HG03039 (cell line): ENCODE results near the gene DPEP2.
"Not testable (repeated sequence)": the region's sequence is repeated elsewhere in the genome, so short reads cannot be mapped to it uniquely, and the experiment has no call there.

Experiments
- ATAC-seq: cut with Tn5 transposase; IDR thresholded peaks from one replicate; pipeline ENCODE4 v1.9.1; 2021; ENCODE audit warnings: mild to moderate bottlenecking, moderate library complexity; ENCODE audit not compliant: unreplicated experiment

Gene DPEP2

DNA sequence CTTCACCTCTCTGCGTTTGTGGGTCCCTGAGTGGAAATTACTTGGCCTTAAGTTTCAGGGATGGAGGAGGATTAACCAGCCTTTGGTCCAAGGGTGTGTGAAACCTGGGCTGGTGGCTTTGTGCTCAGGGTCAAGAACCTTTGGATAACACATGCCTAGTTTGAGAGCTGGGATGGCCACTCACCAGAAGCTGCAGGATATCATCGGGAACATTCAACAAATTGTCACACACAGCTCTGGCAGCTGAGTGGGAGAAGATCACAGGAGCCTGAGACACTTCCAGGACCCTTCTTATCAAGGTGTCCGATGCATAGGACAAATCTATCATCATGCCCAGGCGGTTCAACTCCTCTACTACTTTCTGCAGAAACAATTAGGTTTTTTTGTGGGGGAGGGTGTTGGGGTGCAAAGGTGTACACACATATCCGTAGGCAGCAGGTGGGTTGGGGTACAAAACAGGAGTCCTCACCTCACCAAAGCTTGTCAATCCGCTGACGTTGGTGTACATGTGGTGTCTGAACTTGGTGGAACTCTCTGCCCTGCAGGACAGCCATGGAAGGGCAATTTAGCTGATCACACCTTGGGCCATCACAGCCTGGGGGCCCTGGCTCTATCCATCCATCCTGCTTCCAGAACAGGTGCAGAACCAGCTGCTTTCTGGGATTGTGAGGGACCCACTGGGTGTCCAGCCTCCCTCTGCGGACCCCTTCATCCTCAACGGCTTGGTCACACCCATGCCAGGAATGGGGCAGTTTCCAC lies 21.6 kb downstream of the DPEP2 start:
- ATAC-seq = no peak

DNA sequence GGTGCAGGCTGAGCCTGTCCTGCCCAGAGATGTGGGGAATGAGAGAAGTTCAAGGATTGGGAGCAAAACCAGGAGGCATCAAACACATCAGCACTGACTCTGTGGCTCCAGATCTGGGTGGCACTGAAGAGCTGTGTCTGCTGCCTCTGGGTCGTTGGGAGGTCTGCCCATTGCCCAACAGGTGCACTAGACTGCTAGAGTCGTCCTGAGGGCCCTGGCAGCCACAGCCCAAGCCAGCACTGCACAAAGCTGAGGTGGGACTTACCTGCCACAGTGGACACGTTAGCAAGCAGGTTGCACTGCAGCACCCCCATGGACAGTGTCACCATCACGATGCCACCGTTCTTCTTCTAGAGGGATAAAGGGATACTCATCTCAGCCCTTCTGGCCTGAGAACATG lies 22.3 kb downstream of the DPEP2 start:
- ATAC-seq = no peak

DNA sequence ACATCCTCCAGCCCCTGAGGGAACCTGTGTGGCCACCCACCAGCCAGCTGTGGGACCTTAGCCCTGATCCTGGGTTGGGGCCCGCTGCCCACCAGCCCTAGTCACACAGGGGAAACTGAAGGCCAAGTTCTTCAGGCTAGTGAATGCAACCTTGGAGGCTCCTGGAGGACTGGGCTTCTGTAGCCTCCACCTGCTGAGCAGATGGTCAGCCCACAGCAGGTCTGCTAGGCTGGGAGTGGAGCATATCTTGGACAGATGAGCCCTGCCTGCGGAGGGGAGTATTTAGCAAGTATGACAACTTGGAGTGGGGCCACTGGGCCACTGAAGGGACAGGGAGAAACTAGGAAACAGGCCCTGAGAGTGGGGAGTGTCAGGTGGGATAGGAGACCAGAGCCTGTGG lies 23.1 kb downstream of the DPEP2 start:
- no peak for ATAC-seq

DNA sequence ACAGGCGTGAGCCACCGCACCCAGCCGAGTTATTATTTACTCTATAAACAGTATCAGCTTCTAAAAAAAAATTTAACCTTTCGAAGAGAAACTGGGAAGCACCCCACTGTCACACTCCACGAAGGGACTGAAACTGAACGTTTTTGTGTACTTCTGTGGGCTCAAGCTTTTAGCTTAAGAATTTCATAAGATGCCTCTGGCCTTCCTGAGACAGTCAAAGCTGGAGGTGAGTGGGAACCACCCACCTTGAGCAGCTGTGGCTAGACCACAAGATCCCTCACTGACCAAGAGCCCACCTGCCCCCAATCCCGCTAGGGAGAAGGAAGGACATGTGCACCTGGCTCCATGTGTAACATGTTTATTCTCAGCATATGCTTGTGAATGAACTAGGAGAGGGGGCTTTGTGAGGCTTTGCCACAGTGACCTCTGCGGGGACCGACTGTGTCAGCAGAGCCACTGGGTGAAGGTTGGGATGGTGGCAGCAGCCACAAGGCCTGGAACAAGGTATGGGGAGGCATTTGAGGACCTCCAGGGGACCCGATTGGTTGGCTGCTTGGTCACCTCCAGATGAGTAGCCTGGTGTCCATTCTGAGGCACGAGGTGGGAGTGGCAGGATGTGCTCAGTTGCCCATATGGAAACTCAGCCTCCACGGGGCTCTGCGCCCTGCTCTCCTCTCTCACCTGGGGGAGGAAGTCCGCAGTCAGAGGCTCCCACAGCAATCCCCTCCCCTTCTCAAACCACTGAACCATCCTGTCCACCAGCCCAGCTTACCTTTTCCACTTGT lies 23.8 kb downstream of the DPEP2 start:
- ATAC-seq = no peak

DNA sequence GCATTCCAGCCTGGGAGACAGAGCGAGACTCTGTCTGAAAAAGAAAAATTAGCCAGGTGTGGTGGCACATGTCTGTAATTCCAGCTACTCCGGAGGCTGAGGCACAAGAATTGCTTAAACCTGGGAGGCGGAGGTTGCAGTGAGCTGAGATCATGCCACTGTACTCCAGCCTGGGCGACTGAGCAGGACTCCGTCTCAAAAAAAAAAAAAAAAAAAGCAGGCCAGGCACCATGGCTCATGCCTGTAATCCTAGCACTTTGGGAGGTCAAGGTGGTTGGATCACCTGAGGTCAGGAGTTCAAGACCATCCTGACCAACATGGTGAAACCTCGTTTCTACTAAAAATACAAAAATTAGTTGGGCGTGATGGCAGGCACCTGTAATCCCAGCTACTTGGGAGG lies 27.0 kb downstream of the DPEP2 start:
- not testable (repeated sequence) for ATAC-seq

DNA sequence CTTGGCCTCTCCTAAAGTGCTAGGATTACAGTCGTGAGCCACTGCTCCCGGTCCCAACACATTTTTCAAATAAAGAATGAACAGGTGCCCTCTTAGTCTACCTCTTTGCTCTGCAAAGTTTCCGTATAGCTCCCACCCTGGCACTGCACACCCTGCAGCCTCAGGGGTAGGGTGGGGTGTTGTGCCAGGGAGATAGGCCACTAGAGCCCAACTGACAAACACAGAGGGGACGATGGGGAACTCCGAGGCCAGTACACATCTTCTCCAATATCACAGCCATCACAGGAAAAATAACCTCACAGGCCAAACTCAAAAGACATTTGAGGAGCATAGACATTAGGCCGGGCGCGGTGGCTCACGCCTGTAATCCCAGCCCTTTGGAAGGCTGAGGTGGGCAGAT lies 28.2 kb downstream of the DPEP2 start:
- no peak for ATAC-seq

DNA sequence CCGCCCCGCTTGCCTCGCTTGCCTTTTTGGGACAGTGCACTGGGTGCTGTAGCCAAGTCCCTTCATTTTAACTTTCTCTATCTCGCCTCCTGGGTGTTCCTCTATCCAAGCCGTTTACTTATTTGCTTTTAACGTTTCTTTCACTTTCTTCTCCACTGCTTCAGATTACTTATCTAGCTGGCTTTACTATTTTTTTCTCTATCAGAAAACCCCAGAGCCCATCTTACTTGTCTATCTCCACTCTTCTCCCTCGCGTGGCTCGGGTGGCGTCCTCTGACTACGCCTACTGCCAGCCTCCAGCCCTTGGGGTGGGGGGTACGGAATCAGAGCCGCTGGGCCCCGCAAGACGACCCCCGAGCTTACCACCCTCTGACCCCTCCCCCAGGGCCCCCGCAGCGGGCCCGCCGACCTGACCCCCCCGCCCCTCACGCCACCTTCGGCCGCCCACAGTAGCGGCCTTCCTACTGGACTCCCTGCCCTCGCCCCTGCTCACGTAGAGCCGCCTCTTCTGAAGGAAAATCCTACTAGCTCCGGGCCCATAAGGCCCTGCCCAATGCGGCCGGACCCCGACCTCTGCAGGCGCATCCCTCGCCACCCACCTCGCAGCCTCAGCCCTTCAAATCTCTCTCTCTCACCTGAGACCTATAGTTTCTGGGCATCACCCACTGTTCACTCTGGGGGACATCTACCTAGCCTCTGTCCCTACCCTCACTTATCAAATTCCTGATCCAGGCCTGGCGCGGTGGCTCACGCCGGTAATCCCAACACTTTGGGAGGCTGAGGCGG lies 29.8 kb downstream of the DPEP2 start:
- ATAC-seq = no peak

DNA sequence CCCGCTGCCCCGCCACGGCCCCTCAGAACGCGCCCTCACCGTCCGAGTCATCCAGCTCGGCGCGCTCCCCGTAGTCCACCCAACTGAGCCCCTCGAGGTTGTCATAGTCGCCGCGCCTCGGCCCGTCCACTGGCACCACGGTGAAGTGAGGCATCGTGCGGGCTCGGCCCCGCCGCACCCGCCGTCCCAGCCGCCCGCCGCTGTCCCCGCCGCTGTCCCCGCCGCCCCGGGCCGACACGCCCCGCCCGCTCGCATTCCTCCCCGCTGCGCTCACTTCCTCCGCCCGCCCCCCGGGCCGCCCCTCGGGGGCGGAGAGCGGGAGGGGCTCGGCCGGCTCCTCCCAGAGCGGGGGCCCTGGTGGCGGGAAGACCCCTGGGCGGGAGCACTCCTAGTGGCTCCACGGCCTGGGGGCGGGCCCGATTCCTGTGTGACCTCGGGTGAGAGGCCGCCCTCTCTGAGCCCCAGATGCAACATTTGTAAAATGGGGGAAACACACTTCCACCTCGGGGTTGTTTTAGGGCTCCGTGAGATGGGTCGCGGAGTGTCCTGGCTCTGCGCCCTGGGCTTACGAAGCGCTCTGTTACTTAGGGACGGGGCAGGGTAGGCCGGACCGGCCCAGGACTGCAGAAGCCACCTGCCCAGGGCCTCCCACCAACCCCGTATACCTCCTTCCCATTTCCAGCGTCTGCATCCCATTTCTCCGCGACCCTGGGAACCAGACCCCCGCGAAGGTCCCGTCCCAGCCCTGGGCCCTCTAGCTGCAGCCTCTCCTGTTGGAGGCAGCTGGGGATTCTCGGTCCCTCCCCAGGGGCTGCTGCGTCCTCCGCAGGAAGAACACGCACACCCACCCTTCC lies 30.7 kb downstream of the DPEP2 start, which contains the start of gene SLC12A4:
TSS of gene SLC12A4 (minus strand) at position 238 of the 854 bp plus-strand sequence. CDS start at position 154, 84 bp downstream.
- ATAC-seq = peak; percentile 69

DNA sequence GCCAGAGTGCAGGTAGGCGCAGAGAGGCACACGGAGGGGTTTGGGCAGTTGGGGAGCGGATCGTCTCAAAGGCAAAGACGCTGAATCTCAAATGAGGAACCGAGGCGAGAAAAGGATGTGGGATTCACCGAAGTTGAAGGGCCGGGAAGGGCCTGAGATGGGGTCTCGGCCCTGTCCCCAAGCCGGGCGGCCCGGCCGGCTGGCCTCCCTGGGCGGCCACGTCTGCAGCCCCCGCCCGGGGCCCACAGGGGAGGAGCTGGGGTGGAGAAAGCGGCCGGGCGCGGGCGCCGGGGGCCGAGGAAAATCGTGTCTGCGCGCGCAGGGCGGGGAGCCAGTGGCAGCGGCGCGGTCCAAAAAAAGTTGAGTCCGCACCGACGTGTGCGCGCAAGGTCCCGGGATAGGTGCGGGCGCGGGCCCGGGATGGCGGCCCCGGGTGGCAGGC lies 31.3 kb downstream of the DPEP2 start:
- peak; percentile 25 for ATAC-seq

DNA sequence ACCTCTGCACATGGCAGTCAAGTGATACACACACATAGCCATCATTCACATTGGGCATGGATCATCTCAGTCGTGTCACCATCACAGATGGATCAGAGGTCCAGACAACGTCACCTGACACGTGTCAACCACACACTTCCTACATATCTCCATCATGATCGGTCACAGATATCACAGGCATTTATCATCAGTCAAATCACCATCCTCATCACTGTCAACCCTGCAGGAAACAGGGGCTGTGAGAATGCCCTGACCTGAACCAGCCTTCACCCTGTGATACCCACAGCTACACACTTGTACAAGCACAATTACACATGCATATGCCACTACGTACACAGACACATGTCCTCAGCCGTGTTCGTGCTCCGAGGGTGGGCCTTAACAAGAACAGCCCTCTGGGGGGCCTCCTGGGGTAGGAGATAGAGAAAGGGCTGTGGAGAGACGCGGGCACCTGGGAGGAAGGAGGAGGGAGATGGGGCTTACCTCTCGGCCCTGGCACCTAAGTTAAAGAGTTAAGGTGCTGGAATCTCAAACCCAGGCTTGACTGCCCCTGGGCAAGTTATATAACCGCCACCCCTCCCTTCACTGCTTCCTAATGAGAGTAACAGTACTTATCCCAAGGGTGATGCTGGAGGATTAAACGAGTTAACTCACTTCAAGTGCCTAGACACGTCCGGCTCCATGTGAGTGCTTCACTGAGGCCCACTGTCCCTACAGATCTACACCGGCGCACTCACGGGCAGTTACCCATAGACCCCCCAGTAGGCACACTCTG lies 31.9 kb downstream of the DPEP2 start:
- ATAC-seq = peak; percentile 3

DNA sequence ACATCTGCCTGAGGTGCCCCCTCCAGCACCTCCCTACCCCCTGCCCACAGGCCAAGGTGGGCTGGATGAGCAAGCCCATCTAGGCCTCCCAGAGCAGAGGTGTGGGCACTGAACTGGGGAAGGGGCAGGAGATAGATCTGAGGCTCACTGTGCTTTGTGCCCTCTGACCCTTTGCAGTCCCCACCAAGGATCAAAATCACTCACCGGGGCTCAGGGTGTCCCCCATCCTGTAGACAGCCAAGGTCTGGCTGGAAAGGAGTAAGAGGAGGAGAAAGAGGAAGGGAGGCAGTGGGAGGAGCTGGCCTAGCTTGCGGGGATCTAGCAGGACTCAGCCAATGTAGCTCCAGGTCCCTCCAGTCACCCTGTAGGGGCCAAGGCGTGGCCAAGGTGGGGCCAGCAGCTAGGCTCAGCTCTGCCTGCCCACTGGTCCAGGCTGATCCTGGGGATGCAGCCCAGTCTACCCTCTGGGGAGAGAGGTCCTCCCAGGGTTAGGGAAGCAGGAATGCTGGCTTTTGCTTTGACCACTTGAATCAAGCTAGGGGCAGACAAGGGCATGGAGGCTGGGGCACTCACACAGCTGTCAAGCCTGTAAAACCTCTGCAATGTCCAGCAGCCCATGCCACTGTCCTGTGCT lies 32.6 kb downstream of the DPEP2 start:
- ATAC-seq = no peak

DNA sequence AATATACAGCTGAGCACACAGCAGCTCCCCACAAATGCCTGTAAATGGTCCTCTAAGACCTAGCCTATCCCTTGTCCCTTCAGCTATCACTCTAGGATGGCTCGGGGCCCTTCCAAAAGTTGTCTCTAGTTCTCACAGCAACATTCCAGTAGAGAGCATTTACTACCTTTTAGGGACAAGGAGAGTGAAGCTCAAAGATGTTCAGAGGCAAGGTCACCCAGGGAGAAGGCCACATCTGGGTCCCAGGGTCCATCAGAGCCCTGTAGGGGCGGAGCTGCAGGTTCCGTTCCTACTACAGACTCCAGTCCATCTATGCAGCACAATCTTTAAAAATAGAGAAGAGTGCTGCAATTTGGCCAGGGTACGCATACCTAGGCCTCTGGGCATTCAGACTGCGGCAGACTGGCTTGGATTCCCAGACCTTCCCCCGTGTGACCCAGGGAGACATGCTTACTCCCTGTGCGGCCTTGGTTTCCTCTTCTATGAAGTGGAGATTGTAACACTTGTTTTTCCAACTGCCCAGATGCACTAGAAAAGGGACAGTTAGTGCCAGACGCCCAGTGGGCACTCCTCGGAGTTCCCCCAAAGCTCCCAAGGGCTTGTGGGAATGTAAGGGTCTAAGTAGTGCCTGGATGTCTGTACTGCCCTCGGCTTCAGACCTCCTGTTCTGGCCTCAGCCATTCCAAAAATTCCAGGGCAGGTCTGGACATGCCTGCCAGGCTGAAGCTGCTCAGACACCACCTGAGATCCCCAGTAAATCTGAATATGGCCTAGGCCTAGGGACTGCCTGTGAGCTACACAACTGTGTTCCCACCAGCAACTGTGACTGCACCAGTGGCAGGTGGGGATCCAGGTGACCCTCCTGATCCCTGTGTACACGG lies 33.4 kb downstream of the DPEP2 start:
- ATAC-seq = no peak

DNA sequence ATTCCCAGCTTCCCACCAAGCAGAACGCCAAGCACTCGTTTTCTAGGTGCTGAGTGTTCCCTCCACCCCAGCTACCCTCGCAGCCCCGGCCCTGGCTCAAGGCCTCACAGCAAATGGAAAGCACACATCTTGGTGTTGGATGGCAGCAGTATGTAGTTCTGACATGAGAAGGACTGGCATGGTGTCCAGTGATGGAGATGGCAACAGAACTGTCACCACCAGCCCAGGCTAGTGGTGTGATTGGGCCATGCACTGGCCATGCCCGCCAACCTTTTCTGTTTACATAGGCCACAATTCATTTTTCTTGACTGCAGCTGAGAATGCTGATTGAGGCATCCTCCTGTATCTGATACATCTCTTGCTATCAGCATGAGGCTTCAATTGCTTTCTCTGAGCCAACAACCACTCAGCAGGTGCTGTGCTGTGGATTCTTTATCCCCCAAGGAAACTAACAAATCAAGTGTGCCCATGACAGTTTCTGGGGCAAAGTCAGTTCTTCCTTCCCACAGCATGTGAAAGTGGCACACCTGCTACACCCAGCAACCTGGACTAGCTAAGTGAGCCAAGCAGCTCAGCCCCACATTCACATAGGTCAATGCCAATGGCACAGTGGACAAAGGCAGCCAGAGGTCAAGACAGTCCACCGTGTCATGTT lies 34.7 kb downstream of the DPEP2 start:
- ATAC-seq = no peak

DNA sequence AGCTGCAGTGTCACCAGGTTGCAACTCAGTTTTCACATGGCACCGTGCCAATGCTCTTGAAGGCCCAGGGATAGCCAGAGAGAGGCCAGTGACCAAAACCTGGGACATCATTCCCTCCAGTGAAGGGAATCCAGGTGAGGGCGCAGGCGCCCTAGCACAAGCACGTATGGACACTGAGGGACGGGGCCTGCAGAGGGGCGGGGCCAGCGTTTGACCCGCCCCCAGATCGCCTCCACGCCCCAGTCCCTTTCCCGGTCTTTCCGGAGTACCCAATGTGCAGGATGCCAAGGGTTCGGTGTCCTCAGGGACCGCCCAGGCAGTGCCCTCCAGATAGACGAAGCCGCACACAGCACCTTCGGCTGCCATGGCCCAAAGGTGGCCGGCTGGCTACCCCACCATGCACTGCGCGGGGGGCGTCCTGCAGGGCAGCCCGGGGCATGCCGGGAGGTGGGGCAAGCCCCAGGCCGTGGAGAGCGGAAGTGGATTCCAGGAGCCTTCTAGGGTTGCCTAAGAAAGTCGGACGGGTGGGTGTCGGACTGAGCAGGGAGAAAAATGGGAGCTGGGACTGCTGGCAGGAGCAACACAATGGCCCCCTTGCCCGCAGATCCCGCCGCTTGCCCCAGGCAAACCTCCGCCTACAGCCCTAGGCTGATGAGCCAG lies 35.5 kb downstream of the DPEP2 start:
- ATAC-seq = no peak

DNA sequence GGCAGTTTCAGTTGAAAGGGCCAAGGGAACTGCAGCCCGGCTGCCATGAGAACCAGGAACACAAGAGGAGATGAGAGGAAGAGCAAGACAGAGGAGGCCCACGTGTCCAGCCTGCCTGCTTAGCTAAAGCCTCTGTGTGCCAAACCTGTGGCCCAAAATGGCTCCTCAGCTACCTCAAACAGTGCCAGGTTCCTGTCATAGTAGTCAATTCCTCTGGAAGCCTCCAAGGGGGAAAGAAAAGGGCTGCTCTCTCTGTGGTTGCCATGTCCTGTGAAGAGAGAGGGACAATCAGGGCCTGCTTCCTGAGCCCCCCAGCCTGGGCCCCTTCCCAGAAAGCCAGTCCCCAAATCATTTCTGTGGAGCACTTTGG lies 36.0 kb downstream of the DPEP2 start:
- ATAC-seq = no peak

DNA sequence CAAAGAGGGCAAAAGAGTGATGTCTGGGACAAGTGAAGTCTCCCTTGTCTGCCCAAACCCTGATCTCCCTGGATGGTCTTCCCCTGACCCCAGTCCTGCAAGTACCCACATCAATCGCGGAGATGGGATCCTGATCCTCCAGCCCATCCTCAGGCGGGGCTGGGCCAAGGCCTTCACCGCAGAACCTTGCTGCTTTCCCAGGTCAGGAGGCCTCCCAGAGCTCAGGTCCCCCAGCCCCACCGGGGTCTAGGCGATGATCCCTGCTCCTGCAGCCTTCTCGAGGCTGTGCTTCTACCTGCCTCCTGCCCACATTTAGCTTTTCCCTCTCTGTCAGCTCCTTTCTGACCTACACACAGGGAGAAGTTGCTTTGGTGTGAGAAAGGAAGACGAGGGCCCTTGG lies 37.1 kb downstream of the DPEP2 start:
- ATAC-seq = no peak

DNA sequence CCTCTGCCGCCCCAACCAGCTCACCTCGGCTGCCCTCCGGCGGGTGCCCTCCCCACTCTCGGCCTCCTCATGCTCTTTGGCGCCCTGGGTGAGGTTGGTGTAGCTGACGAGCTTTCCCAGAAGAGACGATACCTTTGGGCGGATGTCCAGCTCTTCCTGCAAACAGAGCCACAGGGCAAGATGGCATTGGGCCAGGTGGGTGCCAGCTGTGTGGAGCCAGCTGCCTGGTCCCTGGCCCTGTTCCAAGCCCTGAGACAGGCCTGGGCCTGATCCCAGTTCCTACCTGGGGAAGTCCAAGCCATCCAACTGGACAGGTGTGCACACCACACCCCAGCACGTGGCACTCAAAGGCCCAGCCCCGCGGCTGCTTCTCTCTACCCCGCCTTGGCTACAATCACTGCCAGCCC lies 37.7 kb downstream of the DPEP2 start:
- ATAC-seq = no peak
